WTC11 (cell line): Measurements from ENCODE around the gene BTLA. TPM values are rescaled to one million over a fixed set of nuclear protein-coding genes. Genes with fewer than 3 reads are reported as not detected.
"Not testable (repeated sequence)": the region's sequence is repeated elsewhere in the genome, so short reads cannot be mapped to it uniquely, and the experiment has no call there.

Experiments
- ATAC-seq: fragments of 200-7000 bp; cut with Tn5 transposase; 2 replicates; pipeline ENCODE4 v1.10.0; 2021; ENCODE audit warnings: mild to moderate bottlenecking, moderate library complexity
- CTCF ChIA-PET: fragments of 300-600 bp; sonication (Branson Sonifier 250); formaldehyde crosslinking; loops from one replicate; lab custom pipeline; 2021; ENCODE audit warnings: antibody characterized with exemption; lab: Charles Lee
- POLR2A ChIA-PET: fragments of 350-600 bp; sonication (Branson Sonifier 250); formaldehyde crosslinking; loops from one replicate; lab custom pipeline; 2021; ENCODE audit warnings: antibody characterized with exemption; lab: Charles Lee
- DNase-seq: peaks from one replicate; pipeline ENCODE4 v3.0.0; 2021; ENCODE audit warnings: low spot score
- H3K27ac Mint-ChIP-seq: 2 replicates; pipeline ENCODE4 v1.8.0; 2021; ENCODE audit warnings: mixed read lengths
- H3K27me3 Mint-ChIP-seq: 2 replicates; pipeline ENCODE4 v1.8.0; 2021; ENCODE audit warnings: low read depth, mild to moderate bottlenecking, moderate library complexity, mixed read lengths
- H3K36me3 Mint-ChIP-seq: 2 replicates; pipeline ENCODE4 v1.8.0; 2021; ENCODE audit warnings: mixed read lengths
- H3K4me1 Mint-ChIP-seq: 2 replicates; pipeline ENCODE4 v1.8.0; 2022; ENCODE audit warnings: mixed read lengths
- H3K4me3 Mint-ChIP-seq: 2 replicates; pipeline ENCODE4 v1.8.0; 2021; ENCODE audit warnings: mild to moderate bottlenecking, moderate library complexity, mixed read lengths
- H3K9me3 Mint-ChIP-seq: 2 replicates; pipeline ENCODE4 v1.8.0; 2021; ENCODE audit warnings: mixed read lengths
- CBFB ChIP-seq: sonication (generic); formaldehyde crosslinking; IDR thresholded peaks from 2 replicates; pipeline ENCODE4 v1.8.1; 2022; ENCODE audit warnings: mild to moderate bottlenecking, low read depth, missing genetic modification reagents
- CREM ChIP-seq: sonication (generic); formaldehyde crosslinking; IDR thresholded peaks from 2 replicates; pipeline ENCODE4 v1.8.1; 2022; ENCODE audit warnings: mild to moderate bottlenecking, missing genetic modification reagents, moderate library complexity
- ELF4 ChIP-seq: sonication (generic); formaldehyde crosslinking; IDR thresholded peaks from 2 replicates; pipeline ENCODE4 v1.8.1; 2022; ENCODE audit warnings: low read depth, mild to moderate bottlenecking, moderate library complexity, missing genetic modification reagents
- FOXK1 ChIP-seq: sonication (generic); formaldehyde crosslinking; IDR thresholded peaks from 2 replicates; pipeline ENCODE4 v1.8.0; 2022; ENCODE audit warnings: mild to moderate bottlenecking, moderate library complexity, missing genetic modification reagents
- GABPB1 ChIP-seq: sonication (generic); formaldehyde crosslinking; IDR thresholded peaks from 2 replicates; pipeline ENCODE4 v1.8.1; 2023; ENCODE audit warnings: mild to moderate bottlenecking, missing genetic modification reagents
- HMGA2 ChIP-seq: fragments of 250-450 bp; sonication (Bioruptor Pico); IDR thresholded peaks from 2 replicates; pipeline ENCODE4 v1.4.0; 2021; ENCODE audit warnings: mild to moderate bottlenecking, moderate library complexity
- NR3C1 ChIP-seq: sonication (generic); formaldehyde crosslinking; conservative IDR thresholded peaks from 2 replicates; pipeline ENCODE4 v1.8.1; 2023; ENCODE audit warnings: low read depth, mild to moderate bottlenecking, missing genetic modification reagents
- PRRX2 ChIP-seq: fragments of 250-450 bp; sonication (Bioruptor Pico); IDR thresholded peaks from 2 replicates; pipeline ENCODE4 v1.8.0; 2021; ENCODE audit warnings: mild to moderate bottlenecking
- SOX15 ChIP-seq: fragments of 250-450 bp; sonication (Bioruptor Pico); IDR thresholded peaks from 2 replicates; pipeline ENCODE4 v1.9.0; 2021; ENCODE audit warnings: mild to moderate bottlenecking
- TEAD1 ChIP-seq: sonication (generic); formaldehyde crosslinking; IDR thresholded peaks from 2 replicates; pipeline ENCODE4 v1.8.0; 2022; ENCODE audit warnings: mild to moderate bottlenecking, missing genetic modification reagents
- ZNF263 ChIP-seq: sonication (generic); formaldehyde crosslinking; IDR thresholded peaks from 2 replicates; pipeline ENCODE4 v1.8.1; 2022; ENCODE audit warnings: low read depth, mild to moderate bottlenecking, moderate library complexity, missing genetic modification reagents
- ZNF317 ChIP-seq: sonication (generic); formaldehyde crosslinking; IDR thresholded peaks from 2 replicates; pipeline ENCODE4 v1.8.1; 2023; ENCODE audit warnings: low read depth, mild to moderate bottlenecking, moderate library complexity, missing genetic modification reagents, borderline replicate concordance
- ZNF423 ChIP-seq: fragments of 250-450 bp; sonication (Bioruptor Pico); IDR thresholded peaks from 2 replicates; pipeline ENCODE4 v2.1.2; 2022; ENCODE audit warnings: mild to moderate bottlenecking, moderate library complexity
- total RNA-seq: library from RNA; stranded (reverse); gene quantifications from 3 replicates; pipeline ENCODE4 v1.2.3, GENCODE V29; 2021
- TF ChIP-seq, protein P1 (sequence below): sonication (generic); formaldehyde crosslinking; IDR thresholded peaks from 2 replicates; pipeline ENCODE4 v1.8.1; 2023; ENCODE audit warnings: mild to moderate bottlenecking, moderate library complexity, missing genetic modification reagents
- TF ChIP-seq, protein P2 (sequence below): sonication (generic); formaldehyde crosslinking; IDR thresholded peaks from 2 replicates; pipeline ENCODE4 v1.8.0; 2022; ENCODE audit warnings: missing genetic modification reagents
- TF ChIP-seq, protein P3 (sequence below): fragments of 250-450 bp; sonication (Bioruptor Pico); IDR thresholded peaks from 2 replicates; pipeline ENCODE4 v1.9.0; 2021; ENCODE audit warnings: mild to moderate bottlenecking
- TF ChIP-seq, protein P4 (sequence below): sonication (generic); formaldehyde crosslinking; IDR thresholded peaks from 2 replicates; pipeline ENCODE4 v1.8.1; 2022; ENCODE audit warnings: low read depth, missing genetic modification reagents, borderline replicate concordance
- TF ChIP-seq, protein P5 (sequence below): fragments of 250-450 bp; sonication (Bioruptor Pico); IDR thresholded peaks from 2 replicates; pipeline ENCODE4 v1.9.0; 2021; ENCODE audit warnings: mild to moderate bottlenecking

The BTLA gene
- total RNA-seq, 1 experiment from 2014 or later: not detected

DNA sequence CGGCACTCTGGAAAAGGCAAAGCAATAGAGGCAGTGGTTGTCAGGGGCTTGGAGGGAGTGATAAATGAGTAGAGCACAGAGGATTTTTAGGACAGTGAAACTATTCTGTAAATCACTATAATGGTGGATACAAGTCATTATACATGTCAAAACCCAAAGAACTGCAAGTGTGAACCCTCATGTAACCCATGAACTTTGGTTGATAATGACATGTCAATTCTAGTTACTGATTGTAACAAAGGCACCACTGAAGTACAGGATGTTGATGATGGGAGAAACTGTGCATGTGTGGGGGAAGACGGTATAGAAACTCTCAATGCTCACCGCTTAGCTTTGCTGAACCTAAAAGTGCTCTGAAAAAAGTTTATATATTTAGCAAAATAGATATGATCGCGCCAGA lies 36.0 kb downstream of the BTLA start:
- no peaks in the 10 kb centered on the region for H3K27me3 Mint-ChIP-seq
- TF ChIP-seq, protein P1, sequence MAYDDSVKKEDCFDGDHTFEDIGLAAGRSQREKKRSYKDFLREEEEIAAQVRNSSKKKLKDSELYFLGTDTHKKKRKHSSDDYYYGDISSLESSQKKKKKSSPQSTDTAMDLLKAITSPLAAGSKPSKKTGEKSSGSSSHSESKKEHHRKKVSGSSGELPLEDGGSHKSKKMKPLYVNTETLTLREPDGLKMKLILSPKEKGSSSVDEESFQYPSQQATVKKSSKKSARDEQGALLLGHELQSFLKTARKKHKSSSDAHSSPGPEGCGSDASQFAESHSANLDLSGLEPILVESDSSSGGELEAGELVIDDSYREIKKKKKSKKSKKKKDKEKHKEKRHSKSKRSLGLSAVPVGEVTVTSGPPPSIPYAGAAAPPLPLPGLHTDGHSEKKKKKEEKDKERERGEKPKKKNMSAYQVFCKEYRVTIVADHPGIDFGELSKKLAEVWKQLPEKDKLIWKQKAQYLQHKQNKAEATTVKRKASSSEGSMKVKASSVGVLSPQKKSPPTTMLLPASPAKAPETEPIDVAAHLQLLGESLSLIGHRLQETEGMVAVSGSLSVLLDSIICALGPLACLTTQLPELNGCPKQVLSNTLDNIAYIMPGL (CRISPR knock-in tag): no peak
- TF ChIP-seq, protein P2, sequence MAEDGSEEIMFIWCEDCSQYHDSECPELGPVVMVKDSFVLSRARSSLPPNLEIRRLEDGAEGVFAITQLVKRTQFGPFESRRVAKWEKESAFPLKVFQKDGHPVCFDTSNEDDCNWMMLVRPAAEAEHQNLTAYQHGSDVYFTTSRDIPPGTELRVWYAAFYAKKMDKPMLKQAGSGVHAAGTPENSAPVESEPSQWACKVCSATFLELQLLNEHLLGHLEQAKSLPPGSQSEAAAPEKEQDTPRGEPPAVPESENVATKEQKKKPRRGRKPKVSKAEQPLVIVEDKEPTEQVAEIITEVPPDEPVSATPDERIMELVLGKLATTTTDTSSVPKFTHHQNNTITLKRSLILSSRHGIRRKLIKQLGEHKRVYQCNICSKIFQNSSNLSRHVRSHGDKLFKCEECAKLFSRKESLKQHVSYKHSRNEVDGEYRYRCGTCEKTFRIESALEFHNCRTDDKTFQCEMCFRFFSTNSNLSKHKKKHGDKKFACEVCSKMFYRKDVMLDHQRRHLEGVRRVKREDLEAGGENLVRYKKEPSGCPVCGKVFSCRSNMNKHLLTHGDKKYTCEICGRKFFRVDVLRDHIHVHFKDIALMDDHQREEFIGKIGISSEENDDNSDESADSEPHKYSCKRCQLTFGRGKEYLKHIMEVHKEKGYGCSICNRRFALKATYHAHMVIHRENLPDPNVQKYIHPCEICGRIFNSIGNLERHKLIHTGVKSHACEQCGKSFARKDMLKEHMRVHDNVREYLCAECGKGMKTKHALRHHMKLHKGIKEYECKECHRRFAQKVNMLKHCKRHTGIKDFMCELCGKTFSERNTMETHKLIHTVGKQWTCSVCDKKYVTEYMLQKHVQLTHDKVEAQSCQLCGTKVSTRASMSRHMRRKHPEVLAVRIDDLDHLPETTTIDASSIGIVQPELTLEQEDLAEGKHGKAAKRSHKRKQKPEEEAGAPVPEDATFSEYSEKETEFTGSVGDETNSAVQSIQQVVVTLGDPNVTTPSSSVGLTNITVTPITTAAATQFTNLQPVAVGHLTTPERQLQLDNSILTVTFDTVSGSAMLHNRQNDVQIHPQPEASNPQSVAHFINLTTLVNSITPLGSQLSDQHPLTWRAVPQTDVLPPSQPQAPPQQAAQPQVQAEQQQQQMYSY (CRISPR knock-in tag): no peak
- no peak for TF ChIP-seq ELF4
- TF ChIP-seq, protein P3, sequence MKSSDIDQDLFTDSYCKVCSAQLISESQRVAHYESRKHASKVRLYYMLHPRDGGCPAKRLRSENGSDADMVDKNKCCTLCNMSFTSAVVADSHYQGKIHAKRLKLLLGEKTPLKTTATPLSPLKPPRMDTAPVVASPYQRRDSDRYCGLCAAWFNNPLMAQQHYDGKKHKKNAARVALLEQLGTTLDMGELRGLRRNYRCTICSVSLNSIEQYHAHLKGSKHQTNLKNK (CRISPR knock-in tag): no peak
- no peak for TF ChIP-seq CBFB (CRISPR knock-in tag)
- no peak for TF ChIP-seq PRRX2 (CRISPR knock-in tag)
- no peak for TF ChIP-seq NR3C1 (CRISPR knock-in tag)
- TF ChIP-seq FOXK1: no peak
- no peak for TF ChIP-seq CREM (CRISPR knock-in tag)
- H3K4me1 Mint-ChIP-seq: peaks cover 27% of the 10 kb centered on the region
- H3K9me3 Mint-ChIP-seq: peaks cover 11% of the 10 kb centered on the region
- ChIA-PET POLR2A (no interaction called here), CTCF (no interaction called here)
- H3K27ac Mint-ChIP-seq: no peak overlapping the region
- ATAC-seq (no peak), DNase-seq (no peak)
- H3K4me3 Mint-ChIP-seq: no peak overlapping the region
- no peaks in the 10 kb centered on the region for H3K36me3 Mint-ChIP-seq

DNA sequence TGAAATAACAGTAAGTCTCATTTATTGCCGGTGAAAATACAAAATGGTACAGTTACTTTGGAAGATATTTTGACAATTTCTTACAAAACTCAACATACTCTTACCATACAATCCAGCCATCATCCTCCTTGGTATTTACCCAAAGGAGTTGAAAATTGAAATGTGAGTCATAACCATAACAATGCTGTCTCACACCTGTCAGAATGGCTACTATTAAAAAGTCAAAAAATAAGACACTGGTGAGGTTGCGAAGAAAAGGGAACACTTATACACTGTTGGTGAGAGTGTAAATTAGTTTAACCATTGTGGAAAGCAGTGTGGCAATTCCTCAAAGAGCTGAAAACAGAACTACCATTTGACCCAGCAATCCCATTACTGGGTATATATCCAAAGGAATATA lies 37.5 kb downstream of the BTLA start:
- CTCF ChIA-PET, ATAC-seq, POLR2A ChIA-PET, H3K4me3 Mint-ChIP-seq, H3K36me3 Mint-ChIP-seq, H3K27me3 Mint-ChIP-seq, DNase-seq, H3K27ac Mint-ChIP-seq: not testable (repeated sequence)
- peaks cover 11% of the 10 kb centered on the region for H3K9me3 Mint-ChIP-seq
- peaks cover 22% of the 10 kb centered on the region for H3K4me1 Mint-ChIP-seq

DNA sequence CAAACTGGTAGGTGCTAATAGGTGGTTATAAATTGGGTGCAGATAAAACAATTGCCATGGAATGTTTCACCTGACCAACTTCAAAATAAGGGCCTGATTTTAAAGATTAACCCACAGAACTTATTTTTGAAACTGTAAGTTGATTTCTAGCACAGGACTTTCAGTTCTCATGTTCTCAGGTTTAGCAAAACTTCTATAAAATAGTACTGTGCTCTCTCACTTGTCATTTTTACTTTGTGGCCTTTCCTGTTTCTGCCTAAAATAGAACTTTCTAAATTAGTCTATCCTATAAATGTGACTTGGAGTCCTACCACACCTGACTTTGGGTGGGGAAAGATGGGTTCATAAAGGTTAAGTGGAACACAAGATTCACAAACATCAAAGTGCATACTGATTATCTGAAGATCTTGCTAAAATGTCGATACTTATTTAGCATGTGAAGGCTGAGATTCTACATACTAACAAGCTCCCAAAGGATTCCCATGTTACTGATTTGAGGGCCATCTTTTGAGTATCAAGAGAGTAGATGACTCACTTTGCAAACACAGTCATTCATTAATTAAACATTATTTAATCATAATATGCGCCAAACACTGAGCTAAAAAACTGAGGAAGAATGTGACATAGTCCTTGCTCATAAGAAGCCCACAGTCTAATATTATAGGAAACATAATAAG lies 38.6 kb downstream of the BTLA start:
- H3K4me3 Mint-ChIP-seq: no peak overlapping the region
- ChIA-PET CTCF (no interaction called here), POLR2A (no interaction called here)
- no peaks in the 10 kb centered on the region for H3K36me3 Mint-ChIP-seq
- H3K27ac Mint-ChIP-seq: no peak overlapping the region
- TF ChIP-seq SOX15 (CRISPR knock-in tag): no peak
- TF ChIP-seq ZNF423 (CRISPR knock-in tag): no peak
- TF ChIP-seq, protein P4, sequence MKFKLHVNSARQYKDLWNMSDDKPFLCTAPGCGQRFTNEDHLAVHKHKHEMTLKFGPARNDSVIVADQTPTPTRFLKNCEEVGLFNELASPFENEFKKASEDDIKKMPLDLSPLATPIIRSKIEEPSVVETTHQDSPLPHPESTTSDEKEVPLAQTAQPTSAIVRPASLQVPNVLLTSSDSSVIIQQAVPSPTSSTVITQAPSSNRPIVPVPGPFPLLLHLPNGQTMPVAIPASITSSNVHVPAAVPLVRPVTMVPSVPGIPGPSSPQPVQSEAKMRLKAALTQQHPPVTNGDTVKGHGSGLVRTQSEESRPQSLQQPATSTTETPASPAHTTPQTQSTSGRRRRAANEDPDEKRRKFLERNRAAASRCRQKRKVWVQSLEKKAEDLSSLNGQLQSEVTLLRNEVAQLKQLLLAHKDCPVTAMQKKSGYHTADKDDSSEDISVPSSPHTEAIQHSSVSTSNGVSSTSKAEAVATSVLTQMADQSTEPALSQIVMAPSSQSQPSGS (CRISPR knock-in tag): no peak
- TF ChIP-seq TEAD1: no peak
- TF ChIP-seq GABPB1: no peak
- no peak for TF ChIP-seq ZNF263
- no peak for TF ChIP-seq ZNF317 (CRISPR knock-in tag)
- TF ChIP-seq, protein P5, sequence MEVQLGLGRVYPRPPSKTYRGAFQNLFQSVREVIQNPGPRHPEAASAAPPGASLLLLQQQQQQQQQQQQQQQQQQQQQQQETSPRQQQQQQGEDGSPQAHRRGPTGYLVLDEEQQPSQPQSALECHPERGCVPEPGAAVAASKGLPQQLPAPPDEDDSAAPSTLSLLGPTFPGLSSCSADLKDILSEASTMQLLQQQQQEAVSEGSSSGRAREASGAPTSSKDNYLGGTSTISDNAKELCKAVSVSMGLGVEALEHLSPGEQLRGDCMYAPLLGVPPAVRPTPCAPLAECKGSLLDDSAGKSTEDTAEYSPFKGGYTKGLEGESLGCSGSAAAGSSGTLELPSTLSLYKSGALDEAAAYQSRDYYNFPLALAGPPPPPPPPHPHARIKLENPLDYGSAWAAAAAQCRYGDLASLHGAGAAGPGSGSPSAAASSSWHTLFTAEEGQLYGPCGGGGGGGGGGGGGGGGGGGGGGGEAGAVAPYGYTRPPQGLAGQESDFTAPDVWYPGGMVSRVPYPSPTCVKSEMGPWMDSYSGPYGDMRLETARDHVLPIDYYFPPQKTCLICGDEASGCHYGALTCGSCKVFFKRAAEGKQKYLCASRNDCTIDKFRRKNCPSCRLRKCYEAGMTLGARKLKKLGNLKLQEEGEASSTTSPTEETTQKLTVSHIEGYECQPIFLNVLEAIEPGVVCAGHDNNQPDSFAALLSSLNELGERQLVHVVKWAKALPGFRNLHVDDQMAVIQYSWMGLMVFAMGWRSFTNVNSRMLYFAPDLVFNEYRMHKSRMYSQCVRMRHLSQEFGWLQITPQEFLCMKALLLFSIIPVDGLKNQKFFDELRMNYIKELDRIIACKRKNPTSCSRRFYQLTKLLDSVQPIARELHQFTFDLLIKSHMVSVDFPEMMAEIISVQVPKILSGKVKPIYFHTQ: no peak
- no peak for TF ChIP-seq HMGA2
- no peak for TF ChIP-seq CREM (CRISPR knock-in tag)
- no peak for DNase-seq
- no peaks in the 10 kb centered on the region for H3K27me3 Mint-ChIP-seq
- peaks cover 8% of the 10 kb centered on the region for H3K9me3 Mint-ChIP-seq
- ATAC-seq: no peak
- H3K4me1 Mint-ChIP-seq: peaks cover 13% of the 10 kb centered on the region
